SIG-M5 treated with dmso at 0.1 percent for 504 hours (cell line): ENCODE data around the gene MMP14.
"Not testable (repeated sequence)": the region's sequence is repeated elsewhere in the genome, so short reads cannot be mapped to it uniquely, and the experiment has no call there.

Experiments
- DNase-seq: peaks from one replicate; lab custom pipeline; 2025; ENCODE audit not compliant: unreplicated experiment; lab: John Stamatoyannopoulos, UW

MMP14 gene

GRCh38 chr14:22814373-22814772, 22.0 kb upstream of the MMP14 start:
- no peak for DNase-seq

GRCh38 chr14:22814941-22815713, 21.3 kb upstream of the MMP14 start, which contains the start of gene SLC7A7:
Gene SLC7A7, minus strand, starts transcription at chr14:22815435. Its CDS starts 2,037 bp downstream, at chr14:22813398.
- DNase-seq, result no peak

- DNase-seq, result no peak
Measured at GRCh38 chr14:22819151-22819988, 17.0 kb upstream of the MMP14 start.

GRCh38 chr14:22820731-22821130, 15.7 kb upstream of the MMP14 start:
- no peak for DNase-seq

GRCh38 chr14:22821193-22822015, 15.0 kb upstream of the MMP14 start:
- no peak for DNase-seq

GRCh38 chr14:22822016-22822570, 14.3 kb upstream of the MMP14 start:
- DNase-seq, result no peak

- DNase-seq, result peak; percentile 58
Measured at GRCh38 chr14:22822571-22823098, 13.8 kb upstream of the MMP14 start.

- DNase-seq, result no peak
Measured at GRCh38 chr14:22824711-22825359, 11.6 kb upstream of the MMP14 start.

GRCh38 chr14:22829076-22829660, 7.2 kb upstream of the MMP14 start:
- not testable (repeated sequence) for DNase-seq

GRCh38 chr14:22829661-22830442, 6.5 kb upstream of the MMP14 start, which contains the start of gene MRPL52:
Gene MRPL52, plus strand, starts transcription at chr14:22829887. Its CDS starts 26 bp downstream, at chr14:22829913.
- DNase-seq, result peak; percentile 90

- no peak for DNase-seq
Measured at GRCh38 chr14:22830443-22831010, 5.9 kb upstream of the MMP14 start.

GRCh38 chr14:22835505-22835904, 880 bp upstream of the MMP14 start:
- DNase-seq, result no peak

GRCh38 chr14:22837114-22837749, 847 bp downstream of the MMP14 start:
- no peak for DNase-seq

- DNase-seq, result no peak
Measured at GRCh38 chr14:22837750-22838538, 1.6 kb downstream of the MMP14 start.

- peak; percentile 43 for DNase-seq
Measured at GRCh38 chr14:22838631-22839041, 2.3 kb downstream of the MMP14 start.

GRCh38 chr14:22839159-22839779, 2.9 kb downstream of the MMP14 start:
- no peak for DNase-seq

GRCh38 chr14:22841311-22841710, 4.9 kb downstream of the MMP14 start:
- no peak for DNase-seq
